ENCODE data around the gene SLC2A11. TPM values are rescaled to one million over a fixed set of nuclear protein-coding genes. Genes with fewer than 3 reads are reported as not detected.

SLC2A11 gene
- total RNA-seq, 1 experiment from 2014 or later: 17.2 TPM

GRCh38 chr22:23895599-23896144 lies 38.0 kb downstream of the SLC2A11 start:
- CTCF ChIA-PET: no interaction called here

GRCh38 chr22:23896166-23896522 lies 38.5 kb downstream of the SLC2A11 start:
- H3K4me2 ChIP-seq (ENCODE audit: low read length): peak overlapping the region; percentile 85
- peak overlapping the region; percentile 99 for H3K9ac ChIP-seq (ENCODE audit: low read length)
- RAD21 ChIA-PET (ENCODE audit: low non-redundant PET in 1 of 2, low total read pairs in 2 of 2, uncharacterized antibody in 2 of 2, unreplicated experiment in 2 of 2): no interaction called here
- no peaks in the 10 kb centered on the region for H3K27me3 ChIP-seq (ENCODE audit: insufficient read depth, low read length)
- peaks cover 7% of the 10 kb centered on the region; the same call in 1 of the 2 replicates for H4K20me1 ChIP-seq (ENCODE audit: insufficient read depth)
- POLR2A ChIA-PET: interaction anchor here (1.2 kb wide), 1 partner anchor 18 kb away, joined by 7 read pairs; no protein-coding TSS in a partner anchor
- no peak for DNase-seq (ENCODE audit: low read depth, low spot score)
- intact Hi-C loops (cut with micrococcal nuclease): no loop called here
- ATAC-seq: no peak
- H3K4me1 ChIP-seq (ENCODE audit: control insufficient read depth in 1 of 2, insufficient read depth in 2 of 2, low read length in 2 of 2): peaks cover 16 to 31% of the 10 kb centered on the region in 2 experiments
- H3K79me2 ChIP-seq (ENCODE audit: insufficient read depth, low read length): peaks cover 25% of the 10 kb centered on the region
- H3K27ac ChIP-seq (ENCODE audit: low read depth, low read length): peak overlapping the region; percentile 91
- peak overlapping the region; percentile 92 for H3K4me3 ChIP-seq (replicated peaks in 1 of 2; ENCODE audit: low read depth in 1 of 2, low read length in 2 of 2)
- no TSS peak for BruUV-seq (replicated peaks)
- CTCF ChIA-PET: no interaction called here
- H3K9me3 ChIP-seq (ENCODE audit: control insufficient read depth in 1 of 2, insufficient read depth in 1 of 2, low read depth in 1 of 2, low read length in 2 of 2): no peaks in the 10 kb centered on the region
- H2AFZ ChIP-seq (ENCODE audit: low read depth, low read length, poor library complexity, severe bottlenecking): no peak overlapping the region
- peaks cover 12 to 23% of the 10 kb centered on the region in 2 experiments; a peak in 3 of 4 replicates for H3K36me3 ChIP-seq (ENCODE audit: control insufficient read depth in 1 of 2, insufficient read depth in 2 of 2, low read length in 2 of 2)
- no peaks in the 10 kb centered on the region for H3K9me2 ChIP-seq (ENCODE audit: insufficient read depth)
- TF ChIP-seq ZNF274 (IDR thresholded peaks at IDR 0.05; ENCODE audit: low read depth, low read length): no peak
- TF ChIP-seq EZH2phosphoT487 (IDR thresholded peaks at IDR 0.05; ENCODE audit: borderline replicate concordance): no peak
- no peak for TF ChIP-seq ATF3 (IDR thresholded peaks at IDR 0.05)
- TF ChIP-seq, protein P1, sequence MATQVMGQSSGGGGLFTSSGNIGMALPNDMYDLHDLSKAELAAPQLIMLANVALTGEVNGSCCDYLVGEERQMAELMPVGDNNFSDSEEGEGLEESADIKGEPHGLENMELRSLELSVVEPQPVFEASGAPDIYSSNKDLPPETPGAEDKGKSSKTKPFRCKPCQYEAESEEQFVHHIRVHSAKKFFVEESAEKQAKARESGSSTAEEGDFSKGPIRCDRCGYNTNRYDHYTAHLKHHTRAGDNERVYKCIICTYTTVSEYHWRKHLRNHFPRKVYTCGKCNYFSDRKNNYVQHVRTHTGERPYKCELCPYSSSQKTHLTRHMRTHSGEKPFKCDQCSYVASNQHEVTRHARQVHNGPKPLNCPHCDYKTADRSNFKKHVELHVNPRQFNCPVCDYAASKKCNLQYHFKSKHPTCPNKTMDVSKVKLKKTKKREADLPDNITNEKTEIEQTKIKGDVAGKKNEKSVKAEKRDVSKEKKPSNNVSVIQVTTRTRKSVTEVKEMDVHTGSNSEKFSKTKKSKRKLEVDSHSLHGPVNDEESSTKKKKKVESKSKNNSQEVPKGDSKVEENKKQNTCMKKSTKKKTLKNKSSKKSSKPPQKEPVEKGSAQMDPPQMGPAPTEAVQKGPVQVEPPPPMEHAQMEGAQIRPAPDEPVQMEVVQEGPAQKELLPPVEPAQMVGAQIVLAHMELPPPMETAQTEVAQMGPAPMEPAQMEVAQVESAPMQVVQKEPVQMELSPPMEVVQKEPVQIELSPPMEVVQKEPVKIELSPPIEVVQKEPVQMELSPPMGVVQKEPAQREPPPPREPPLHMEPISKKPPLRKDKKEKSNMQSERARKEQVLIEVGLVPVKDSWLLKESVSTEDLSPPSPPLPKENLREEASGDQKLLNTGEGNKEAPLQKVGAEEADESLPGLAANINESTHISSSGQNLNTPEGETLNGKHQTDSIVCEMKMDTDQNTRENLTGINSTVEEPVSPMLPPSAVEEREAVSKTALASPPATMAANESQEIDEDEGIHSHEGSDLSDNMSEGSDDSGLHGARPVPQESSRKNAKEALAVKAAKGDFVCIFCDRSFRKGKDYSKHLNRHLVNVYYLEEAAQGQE (IDR thresholded peaks at IDR 0.05; ENCODE audit: low read depth): no peak
- TF ChIP-seq FOSL1 (IDR thresholded peaks at IDR 0.05; ENCODE audit: low read depth): no peak

More at GRCh38 chr22:23895599-23896144, 38.0 kb downstream of the SLC2A11 start:
- TF ChIP-seq, protein P1 (IDR thresholded peaks at IDR 0.05; ENCODE audit: low read depth): no peak
- no peak for TF ChIP-seq CBX3 (IDR thresholded peaks at IDR 0.05; ENCODE audit: low read depth)
- H3K36me3 ChIP-seq (ENCODE audit: control insufficient read depth in 1 of 2, insufficient read depth in 2 of 2, low read length in 2 of 2): peaks cover 12 to 23% of the 10 kb centered on the region in 2 experiments; a peak in 3 of 4 replicates
- ChIA-PET RAD21 (ENCODE audit: low non-redundant PET in 1 of 2, low total read pairs in 2 of 2, uncharacterized antibody in 2 of 2, unreplicated experiment in 2 of 2) (no interaction called here), POLR2A (interaction anchor here (1.2 kb wide), 1 partner anchor 18 kb away, joined by 7 read pairs; no protein-coding TSS in a partner anchor)
- DNase-seq (ENCODE audit: low read depth, low spot score): no peak
- H3K4me2 ChIP-seq (ENCODE audit: low read length): peak overlapping the region; percentile 85
- peaks cover 7% of the 10 kb centered on the region; the same call in 1 of the 2 replicates for H4K20me1 ChIP-seq (ENCODE audit: insufficient read depth)
- BruUV-seq (replicated peaks): no TSS peak
- peak overlapping the region; percentile 91 for H3K27ac ChIP-seq (ENCODE audit: low read depth, low read length)
- no peaks in the 10 kb centered on the region for H3K9me2 ChIP-seq (ENCODE audit: insufficient read depth)
- H3K27me3 ChIP-seq (ENCODE audit: insufficient read depth, low read length): no peaks in the 10 kb centered on the region
- intact Hi-C loops (cut with micrococcal nuclease): no loop called here
- peaks cover 16 to 31% of the 10 kb centered on the region in 2 experiments for H3K4me1 ChIP-seq (ENCODE audit: control insufficient read depth in 1 of 2, insufficient read depth in 2 of 2, low read length in 2 of 2)
- no peak overlapping the region for H2AFZ ChIP-seq (ENCODE audit: low read depth, low read length, poor library complexity, severe bottlenecking)
- peak overlapping the region; percentile 99 for H3K9ac ChIP-seq (ENCODE audit: low read length)
- peaks cover 25% of the 10 kb centered on the region for H3K79me2 ChIP-seq (ENCODE audit: insufficient read depth, low read length)
- ATAC-seq: no peak
- peak overlapping the region; percentile 92 for H3K4me3 ChIP-seq (replicated peaks in 1 of 2; ENCODE audit: low read depth in 1 of 2, low read length in 2 of 2)
- no peaks in the 10 kb centered on the region for H3K9me3 ChIP-seq (ENCODE audit: control insufficient read depth in 1 of 2, insufficient read depth in 1 of 2, low read depth in 1 of 2, low read length in 2 of 2)
